PC-3 (cell line): Measurements from ENCODE around the gene DHX58. TPM values are rescaled to one million over a fixed set of nuclear protein-coding genes. Genes with fewer than 3 reads are reported as not detected.

ENCODE experiments used
- ATAC-seq: fragments of 200-7000 bp; cut with Tn5 transposase; 2 replicates; pipeline ENCODE4 v1.9.1; 2020; ENCODE audit warnings: mild to moderate bottlenecking, moderate library complexity
- BruUV-seq: library from RNA; stranded (reverse); fragments of 400-500 nt; replicated peaks from 2 replicates; lab custom pipeline; 2021; lab: Mats Ljungman, UMichigan
- CTCF ChIA-PET: fragments of 300-600 bp; sonication (Branson Sonifier 250); formaldehyde crosslinking; loops from one replicate; lab custom pipeline; 2022; ENCODE audit warnings: antibody characterized with exemption; lab: Charles Lee
- POLR2A ChIA-PET: fragments of 300-600 bp; sonication (Branson Sonifier 250); formaldehyde crosslinking; loops from one replicate; lab custom pipeline; 2022; ENCODE audit warnings: antibody characterized with exemption; ENCODE audit not compliant: unreplicated experiment; lab: Charles Lee
- DNase-seq: peaks from one replicate; pipeline ENCODE4 v3.0.0-alpha.2; 2015
- H2AFZ ChIP-seq: fragments of 300-600 bp; sonication (generic); 2 replicates; pipeline ENCODE4 v1.6.0; 2016; ENCODE audit warnings: antibody characterized with exemption, low read length
- H3F3A ChIP-seq: fragments of 300-600 bp; sonication (generic); one replicate; pipeline ENCODE4 v1.6.0; 2017; ENCODE audit warnings: antibody characterized with exemption, low read length, control low read depth, mild to moderate bottlenecking; ENCODE audit not compliant: unreplicated experiment
- H3K27ac ChIP-seq: fragments of 300-600 bp; sonication (generic); 2 replicates; pipeline ENCODE4 v1.5.1; 2016; ENCODE audit warnings: mild to moderate bottlenecking, low read length
- H3K27me3 ChIP-seq: fragments of 300-600 bp; sonication (generic); 2 replicates; pipeline ENCODE4 v1.6.1; 2016; ENCODE audit warnings: low read length, mixed read lengths
- H3K36me3 ChIP-seq: fragments of 300-600 bp; sonication (generic); 2 replicates; pipeline ENCODE4 v1.6.1; 2016; ENCODE audit warnings: low read depth, mixed run types, low read length, mixed read lengths
- H3K4me1 ChIP-seq: fragments of 300-600 bp; sonication (generic); 2 replicates; pipeline ENCODE4 v1.5.1; 2016; ENCODE audit warnings: low read length; ENCODE audit not compliant: insufficient read depth
- H3K4me2 ChIP-seq: fragments of 300-600 bp; sonication (generic); 2 replicates; pipeline ENCODE4 v1.6.0; 2016; ENCODE audit warnings: low read length
- H3K4me3 ChIP-seq: fragments of 300-600 bp; sonication (generic); 2 replicates; pipeline ENCODE4 v1.5.1; 2016; ENCODE audit warnings: mild to moderate bottlenecking, low read length, mixed read lengths
- H3K79me2 ChIP-seq: fragments of 300-600 bp; sonication (generic); 2 replicates; pipeline ENCODE4 v1.6.1; 2017; ENCODE audit warnings: low read length, mixed read lengths
- H3K9ac ChIP-seq: fragments of 300-600 bp; sonication (generic); 2 replicates; pipeline ENCODE4 v1.6.0; 2016; ENCODE audit warnings: mild to moderate bottlenecking, low read length
- H3K9me2 ChIP-seq: fragments of 300-600 bp; sonication (generic); replicated peaks from 2 replicates; pipeline ENCODE4 v1.6.1; 2016; ENCODE audit warnings: mixed run types, low read length, mixed read lengths
- H3K9me3 ChIP-seq: fragments of 300-600 bp; sonication (generic); 2 replicates; pipeline ENCODE4 v1.6.1; 2016; ENCODE audit warnings: low read length, mixed read lengths
- H4K20me1 ChIP-seq: fragments of 300-600 bp; sonication (generic); 2 replicates; pipeline ENCODE4 v1.6.1; 2016; ENCODE audit warnings: low read length, mixed read lengths
- CTCF ChIP-seq: fragments of 300-600 bp; sonication (generic); conservative IDR thresholded peaks from 2 replicates; pipeline ENCODE4 v1.5.1; 2017; ENCODE audit warnings: antibody characterized with exemption, low read depth, mild to moderate bottlenecking, low read length
- EZH2 ChIP-seq: fragments of 300-600 bp; sonication (generic); IDR thresholded peaks from one replicate; pipeline ENCODE4 v1.6.1; 2017; ENCODE audit warnings: antibody characterized with exemption, mild to moderate bottlenecking, low read length; ENCODE audit not compliant: unreplicated experiment
- EZH2phosphoT487 ChIP-seq: fragments of 300-600 bp; sonication (generic); IDR thresholded peaks from 2 replicates; pipeline ENCODE4 v1.6.1; 2018; ENCODE audit warnings: mild to moderate bottlenecking, antibody characterized with exemption, low read length, borderline replicate concordance
- intact Hi-C: fragments of 100-400 bp; cut with micrococcal nuclease; formaldehyde crosslinking; loops from 2 replicates; pipeline ENCODE4 v1.9.0; 2023
- total RNA-seq: library from RNA; depleted of rRNA; stranded (reverse); fragments of >200 nt; gene quantifications from 2 replicates; pipeline ENCODE4 v1.2.3, GENCODE V29; 2014

DHX58 gene
- total RNA-seq, 1 experiment from 2014 or later: not detected

- H3K9ac ChIP-seq: no peak overlapping the region
- H3K9me2 ChIP-seq: no peaks in the 10 kb centered on the region
- no peaks in the 10 kb centered on the region for H3F3A ChIP-seq
- H3K4me1 ChIP-seq: no peaks in the 10 kb centered on the region
- H3K27ac ChIP-seq: no peak overlapping the region
- H3K79me2 ChIP-seq: no peaks in the 10 kb centered on the region
- no peaks in the 10 kb centered on the region for H4K20me1 ChIP-seq
- H3K4me2 ChIP-seq: no peak overlapping the region
- TF ChIP-seq EZH2 (no peak), CTCF (no peak), EZH2phosphoT487 (no peak)
- POLR2A ChIA-PET: no interaction called here
- no TSS peak for BruUV-seq
- intact Hi-C loops: no loop called here
- H3K36me3 ChIP-seq: no peaks in the 10 kb centered on the region; the same call in 1 of the 2 replicates
- CTCF ChIA-PET: interaction anchor here (0.6 to 1.9 kb wide), 3 partner anchors 27 to 462 kb away, joined by 3 to 6 read pairs (median 6); no protein-coding TSS in a partner anchor
- no peak for DNase-seq
- no peak overlapping the region for H3K4me3 ChIP-seq
- H3K27me3 ChIP-seq: no peaks in the 10 kb centered on the region
- ATAC-seq: no peak
- no peak overlapping the region for H2AFZ ChIP-seq
- H3K9me3 ChIP-seq: no peaks in the 10 kb centered on the region
These were observed 47.3 kb downstream of the DHX58 start for GRCh38 chr17:42065201-42065600.

GRCh38 chr17:42062681-42063080, 49.8 kb downstream of the DHX58 start:
- no peaks in the 10 kb centered on the region; the same call in 1 of the 2 replicates for H3K36me3 ChIP-seq
- DNase-seq (no peak), ATAC-seq (no peak)
- BruUV-seq: no TSS peak
- CTCF ChIA-PET: no interaction called here
- no peak overlapping the region for H3K4me3 ChIP-seq
- POLR2A ChIA-PET: interaction anchor here (0.6 kb wide), 1 partner anchor 90 kb away, joined by 4 read pairs; no protein-coding TSS in a partner anchor
- H3K9me3 ChIP-seq: no peaks in the 10 kb centered on the region
- TF ChIP-seq EZH2phosphoT487 (no peak), EZH2 (no peak), CTCF (no peak)
- H3K9me2 ChIP-seq: no peaks in the 10 kb centered on the region
- no peak overlapping the region for H3K9ac ChIP-seq
- H3K4me1 ChIP-seq: no peaks in the 10 kb centered on the region
- no peaks in the 10 kb centered on the region for H3K27me3 ChIP-seq
- intact Hi-C loops: no loop called here
- no peak overlapping the region for H3K4me2 ChIP-seq
- no peaks in the 10 kb centered on the region for H3F3A ChIP-seq
- H3K79me2 ChIP-seq: no peaks in the 10 kb centered on the region
- no peak overlapping the region for H3K27ac ChIP-seq
- H2AFZ ChIP-seq: no peak overlapping the region
- H4K20me1 ChIP-seq: no peaks in the 10 kb centered on the region

GRCh38 chr17:42061646-42062487, 50.6 kb downstream of the DHX58 start:
- Histone ChIP-seq H3K79me2 (no peaks in the 10 kb centered on the region), H3K4me3 (no peak overlapping the region), H3K27ac (no peak overlapping the region), H3K9me2 (no peaks in the 10 kb centered on the region), H2AFZ (no peak overlapping the region), H3K4me1 (no peaks in the 10 kb centered on the region), H3K4me2 (no peak overlapping the region), H4K20me1 (no peaks in the 10 kb centered on the region), H3K27me3 (no peaks in the 10 kb centered on the region), H3K9me3 (no peaks in the 10 kb centered on the region), H3F3A (no peaks in the 10 kb centered on the region), H3K9ac (no peak overlapping the region), H3K36me3 (no peaks in the 10 kb centered on the region)
- ChIA-PET POLR2A (no interaction called here), CTCF (interaction anchor here (0.6 kb wide), 1 partner anchor 957 kb away, joined by 3 read pairs; no protein-coding TSS in a partner anchor)
- ATAC-seq (no peak), DNase-seq (no peak)
- no TSS peak for BruUV-seq
- intact Hi-C loops: no loop called here
- TF ChIP-seq EZH2: no peak
- no peak for TF ChIP-seq CTCF
- TF ChIP-seq EZH2phosphoT487: no peak
